H1 (cell line): Measurements from ENCODE around the gene CDR2. TPM values are rescaled to one million over a fixed set of nuclear protein-coding genes. Genes with fewer than 3 reads are reported as not detected.

Experiments used
- CBX8 ChIP-seq: fragments of 300-800, 300-1000 bp; sonication (generic); IDR thresholded peaks from 2 replicates; pipeline ENCODE4 v1.7.1; 2016; ENCODE audit warnings: low read depth, low read length, borderline replicate concordance
- CREB1 ChIP-seq: IDR thresholded peaks from 2 replicates; pipeline ENCODE4 v1.6.1; 2012; ENCODE audit warnings: inconsistent platforms
- GTF2F1 ChIP-seq: IDR thresholded peaks from 2 replicates; pipeline ENCODE4 v1.6.1; 2012; ENCODE audit warnings: low read depth, low read length, improper control_type of control experiment, borderline replicate concordance
- HDAC2 ChIP-seq, 2 experiments: fragments of 300-600 bp in 1 of 2; sonication (generic) in 1 of 2; IDR thresholded peaks; 2 replicates each; pipeline ENCODE4 v1.6.1; 2011 to 2012; ENCODE audit warnings: low read depth in 2 of 2, low read length in 2 of 2, mild to moderate bottlenecking in 2 of 2, moderate library complexity in 2 of 2, borderline replicate concordance in 1 of 2, inconsistent platforms in 1 of 2
- SAP30 ChIP-seq: fragments of 300-600 bp; sonication (generic); IDR thresholded peaks from 2 replicates; pipeline ENCODE4 v1.7.1; 2012; ENCODE audit warnings: low read length, moderate library complexity, mild to moderate bottlenecking, inconsistent platforms; ENCODE audit not compliant: insufficient read depth, insufficient replicate concordance
- SIX5 ChIP-seq: IDR thresholded peaks from 2 replicates; pipeline ENCODE4 v1.6.1; 2011; ENCODE audit warnings: mild to moderate bottlenecking, low read depth, low read length
- polyA plus RNA-seq, 7 experiments: library from polyadenylated mRNA; depleted of rRNA in 3 of 7; stranded (reverse) in 5 of 7; unstranded in 2 of 7; fragments of >200 nt in 5 of 7; fragments of 200-250 nt in 2 of 7; gene quantifications; 1 replicate in 5 of 7; 2 replicates in 1 of 7; 4 replicates in 1 of 7; pipeline versions ENCODE4 v1.2.1 to v1.2.3, GENCODE V29; 2011 to 2013; ENCODE audit warnings: missing spikeins in 2 of 7, mixed read lengths in 2 of 7
- total RNA-seq: library from RNA; stranded (reverse); fragmentation: NEBNext Ultra II Directional; extraction: Animal tissue kit (Norgen Biotek cat#: 25700); gene quantifications from 2 replicates; pipeline ENCODE4 v1.2.1, GENCODE V29; 2021
- TF ChIP-seq, protein P1 (sequence below), 3 experiments: IDR thresholded peaks; 1 replicate in 2 of 3; 2 replicates in 1 of 3; pipeline versions ENCODE4 v1.5.1 to v1.6.1; 2011; ENCODE audit warnings: low read length in 3 of 3, mild to moderate bottlenecking in 3 of 3, inconsistent platforms in 2 of 3, low read depth in 1 of 3, moderate library complexity in 1 of 3; ENCODE audit not compliant: insufficient read depth in 1 of 3; ENCODE audit errors: control extremely low read depth in 1 of 3

Gene CDR2
- total and polyA plus RNA-seq, 2 of the 8 experiments (the other 6 are each of a cell fraction or from before 2014, with no cell fraction given): 16.3 to 34.9 TPM

DNA sequence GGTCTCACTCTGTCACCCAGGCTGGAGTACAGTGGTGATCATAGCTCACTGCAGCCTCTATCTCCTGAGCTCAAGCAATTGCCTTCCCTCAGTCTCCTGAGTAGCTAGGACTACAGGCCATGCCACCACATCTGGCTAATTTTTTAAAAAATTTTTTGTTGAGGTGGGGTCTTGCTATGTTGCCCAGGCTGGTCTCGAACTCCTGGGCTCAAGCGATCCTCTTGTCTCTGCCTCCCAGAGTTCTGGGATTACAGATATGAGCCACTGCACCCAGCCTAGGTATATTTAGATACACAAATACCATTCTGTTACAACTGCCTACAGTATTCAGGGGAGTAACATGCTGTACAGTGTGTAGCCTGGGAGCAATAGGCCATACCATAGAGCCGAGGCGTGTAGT lies 62.9 kb downstream of the CDR2 start (continued):
- TF ChIP-seq, protein P1, sequence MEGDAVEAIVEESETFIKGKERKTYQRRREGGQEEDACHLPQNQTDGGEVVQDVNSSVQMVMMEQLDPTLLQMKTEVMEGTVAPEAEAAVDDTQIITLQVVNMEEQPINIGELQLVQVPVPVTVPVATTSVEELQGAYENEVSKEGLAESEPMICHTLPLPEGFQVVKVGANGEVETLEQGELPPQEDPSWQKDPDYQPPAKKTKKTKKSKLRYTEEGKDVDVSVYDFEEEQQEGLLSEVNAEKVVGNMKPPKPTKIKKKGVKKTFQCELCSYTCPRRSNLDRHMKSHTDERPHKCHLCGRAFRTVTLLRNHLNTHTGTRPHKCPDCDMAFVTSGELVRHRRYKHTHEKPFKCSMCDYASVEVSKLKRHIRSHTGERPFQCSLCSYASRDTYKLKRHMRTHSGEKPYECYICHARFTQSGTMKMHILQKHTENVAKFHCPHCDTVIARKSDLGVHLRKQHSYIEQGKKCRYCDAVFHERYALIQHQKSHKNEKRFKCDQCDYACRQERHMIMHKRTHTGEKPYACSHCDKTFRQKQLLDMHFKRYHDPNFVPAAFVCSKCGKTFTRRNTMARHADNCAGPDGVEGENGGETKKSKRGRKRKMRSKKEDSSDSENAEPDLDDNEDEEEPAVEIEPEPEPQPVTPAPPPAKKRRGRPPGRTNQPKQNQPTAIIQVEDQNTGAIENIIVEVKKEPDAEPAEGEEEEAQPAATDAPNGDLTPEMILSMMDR (IDR thresholded peaks at IDR 0.05; ENCODE audit: control extremely low read depth in 1 of 3, insufficient read depth in 1 of 3, low read depth in 1 of 3, low read length in 3 of 3): no peak
- TF ChIP-seq CREB1: no peak
- no peak for TF ChIP-seq SIX5
- TF ChIP-seq CBX8: no peak
- no peak for TF ChIP-seq SAP30
- TF ChIP-seq HDAC2 (IDR thresholded peaks at IDR 0.05; ENCODE audit: borderline replicate concordance in 1 of 2, low read depth in 2 of 2, low read length in 2 of 2): no peak
- no peak for TF ChIP-seq GTF2F1
